Epithelial cell of alveolus of lung (primary cell): ENCODE results near the gene SCTR. TPM values are rescaled to one million over a fixed set of nuclear protein-coding genes. Genes with fewer than 3 reads are reported as not detected.

Experiments used
- total RNA-seq: library from RNA; depleted of rRNA; stranded (reverse); fragments of >200 nt; gene quantifications from 2 replicates; pipeline ENCODE4 v1.2.1, GENCODE V29; 2015

The SCTR gene
- not detected in 2 replicates for total RNA-seq

DNA sequence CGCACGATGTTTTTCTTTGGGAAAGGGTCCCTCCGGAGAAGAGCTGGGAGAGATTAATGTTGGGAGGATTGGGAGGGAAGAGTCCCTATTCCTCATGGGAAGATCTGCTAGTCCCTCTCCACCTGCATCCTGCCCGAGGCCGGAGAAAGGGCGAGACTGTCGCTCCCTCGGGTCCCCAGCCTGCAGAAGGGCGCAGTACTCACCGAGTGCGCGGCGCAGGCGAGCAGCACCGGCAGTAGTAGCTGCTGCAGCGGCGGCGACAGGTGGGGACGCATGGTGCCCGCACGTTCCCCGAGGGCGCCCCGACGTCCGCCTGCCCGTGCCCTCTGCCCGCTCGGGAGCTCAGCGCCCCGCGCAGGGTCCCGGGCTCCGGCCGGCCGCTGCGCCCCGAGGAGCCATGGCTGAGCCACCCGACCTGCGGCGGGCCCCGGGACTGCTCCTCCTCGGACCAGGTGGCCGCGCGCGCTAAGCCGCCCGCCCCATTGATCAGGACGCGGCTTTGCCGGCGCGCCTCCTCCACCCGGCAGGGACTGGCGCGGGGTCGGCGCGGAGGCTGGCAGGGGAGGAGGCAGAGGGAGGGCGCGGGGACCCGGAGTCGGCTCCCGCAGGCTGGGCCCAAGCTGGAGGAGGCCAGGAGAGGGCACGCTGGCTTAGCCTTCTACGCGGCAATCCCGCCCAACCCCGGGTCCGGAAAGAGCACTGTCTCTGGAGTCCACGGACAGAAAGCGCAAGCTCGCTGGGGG is at the start of gene SCTR:
Gene SCTR, minus strand, starts transcription at position 532 of the 743 bp plus-strand sequence. Its CDS starts 257 bp downstream, at position 275.

GRCh38 chr2:119544075-119544938 is 20.0 kb upstream of the SCTR start, which contains the start of gene CFAP221:
Gene CFAP221, plus strand, starts transcription at chr2:119544449. Its CDS starts 1,683 bp downstream, at chr2:119546132.

GRCh38 chr2:119431155-119431975 is 92.9 kb downstream of the SCTR start, which contains the start of gene TMEM37:
Gene TMEM37, plus strand, starts transcription at chr2:119431854. Its CDS starts 50 bp downstream, at chr2:119431904.

Other genes with a start within 250 kb of the SCTR start
- gene C2orf76, start 157.6 kb downstream of the SCTR start, total RNA-seq = 6.3 and 11.6 TPM in 2 replicates
- 86.6 and 225 TPM in 2 replicates for gene DBI, start 157.5 kb downstream of the SCTR start, total RNA-seq
- 0.13 and 9.8 TPM in 2 replicates for gene TMEM37, start 92.6 kb downstream of the SCTR start, total RNA-seq
- gene CFAP221, start 20.0 kb upstream of the SCTR start, total RNA-seq = not detected in 2 replicates
- 10.7 and 13.7 TPM in 2 replicates for gene TMEM177, start 154.7 kb upstream of the SCTR start, total RNA-seq
- 9.4 and 14.2 TPM in 2 replicates for gene PTPN4, start 235.4 kb upstream of the SCTR start, total RNA-seq